HepG2 (cell line): ENCODE results near the gene ACSS3. TPM values are rescaled to one million over a fixed set of nuclear protein-coding genes. Genes with fewer than 3 reads are reported as not detected.

Source experiments
- AGO2 ChIP-seq: fragments of 200-400 bp; formaldehyde crosslinking; optimal IDR thresholded peaks from 2 replicates; pipeline ENCODE3; 2017; ENCODE audit warnings: mild to moderate bottlenecking, low read depth, low read length, moderate library complexity
- EEA1 ChIP-seq: sonication (generic); formaldehyde crosslinking; IDR thresholded peaks from 2 replicates; pipeline ENCODE4 v1.5.1; 2020; ENCODE audit warnings: mild to moderate bottlenecking, missing genetic modification reagents, borderline replicate concordance
- ISL2 ChIP-seq: sonication (generic); formaldehyde crosslinking; IDR thresholded peaks from 2 replicates; pipeline ENCODE4 v1.5.0; 2020; ENCODE audit warnings: missing genetic modification reagents
- MXD4 ChIP-seq: IDR thresholded peaks from 2 replicates; pipeline ENCODE4 v1.6.1; 2016; ENCODE audit warnings: mild to moderate bottlenecking, missing biosample characterization, missing genetic modification reagents
- NCOA2 ChIP-seq: sonication (generic); formaldehyde crosslinking; IDR thresholded peaks from 2 replicates; pipeline ENCODE4 v1.8.0; 2022; ENCODE audit warnings: inconsistent platforms
- NFIB ChIP-seq: sonication (generic); formaldehyde crosslinking; IDR thresholded peaks from 2 replicates; pipeline ENCODE4 v1.9.0; 2021; ENCODE audit warnings: missing genetic modification reagents, mild to moderate bottlenecking, borderline replicate concordance
- RAD21 ChIP-seq: fragments of 450-650 bp; formaldehyde crosslinking; IDR thresholded peaks from 2 replicates; pipeline ENCODE4 v1.5.0; 2020; ENCODE audit warnings: mild to moderate bottlenecking
- RNF2 ChIP-seq: fragments of 450-650 bp; conservative IDR thresholded peaks from 2 replicates; pipeline ENCODE4 v1.6.1; 2016; ENCODE audit warnings: low read depth
- SIX4 ChIP-seq: sonication (generic); formaldehyde crosslinking; IDR thresholded peaks from 2 replicates; pipeline ENCODE4 v1.4.0; 2020; ENCODE audit warnings: missing genetic modification reagents
- TARDBP ChIP-seq: sonication (generic); formaldehyde crosslinking; IDR thresholded peaks from 2 replicates; pipeline ENCODE4 v1.8.0; 2022; ENCODE audit warnings: mild to moderate bottlenecking, missing genetic modification reagents
- TBX3 ChIP-seq: fragments of 450-650 bp; IDR thresholded peaks from 2 replicates; pipeline ENCODE4 v1.6.1; 2017; ENCODE audit warnings: antibody characterized with exemption, mild to moderate bottlenecking, inconsistent platforms, borderline replicate concordance
- ZIK1 ChIP-seq: sonication (generic); formaldehyde crosslinking; IDR thresholded peaks from 2 replicates; pipeline ENCODE4 v1.5.0; 2020; ENCODE audit warnings: mild to moderate bottlenecking, low read depth, missing genetic modification reagents, borderline replicate concordance
- ZNF17 ChIP-seq: sonication (generic); formaldehyde crosslinking; IDR thresholded peaks from 2 replicates; pipeline ENCODE4 v1.5.0; 2020; ENCODE audit warnings: mild to moderate bottlenecking, missing genetic modification reagents
- ZNF253 ChIP-seq: sonication (generic); formaldehyde crosslinking; IDR thresholded peaks from 2 replicates; pipeline ENCODE4 v1.8.0; 2022; ENCODE audit warnings: mild to moderate bottlenecking, missing genetic modification reagents, borderline replicate concordance
- ZNF484 ChIP-seq: sonication (generic); formaldehyde crosslinking; IDR thresholded peaks from 2 replicates; pipeline ENCODE4 v1.5.1; 2020; ENCODE audit warnings: mild to moderate bottlenecking, low read depth, missing genetic modification reagents, borderline replicate concordance
- ZNF776 ChIP-seq: sonication (generic); formaldehyde crosslinking; IDR thresholded peaks from 2 replicates; pipeline ENCODE4 v1.4.0; 2020; ENCODE audit warnings: mild to moderate bottlenecking, missing genetic modification reagents
- ZNF788 ChIP-seq: sonication (generic); formaldehyde crosslinking; IDR thresholded peaks from 2 replicates; pipeline ENCODE4 v1.5.0; 2020; ENCODE audit warnings: mild to moderate bottlenecking, missing genetic modification reagents, borderline replicate concordance
- ZNF790 ChIP-seq: sonication (generic); formaldehyde crosslinking; IDR thresholded peaks from 2 replicates; pipeline ENCODE4 v1.8.0; 2022; ENCODE audit warnings: missing genetic modification reagents, mild to moderate bottlenecking, borderline replicate concordance
- ZNF878 ChIP-seq: sonication (generic); formaldehyde crosslinking; IDR thresholded peaks from 2 replicates; pipeline ENCODE4 v1.8.1; 2023; ENCODE audit warnings: mild to moderate bottlenecking, missing genetic modification reagents, moderate library complexity
- ZSCAN25 ChIP-seq: sonication (generic); formaldehyde crosslinking; IDR thresholded peaks from 2 replicates; pipeline ENCODE4 v1.8.0; 2022; ENCODE audit warnings: mild to moderate bottlenecking, missing genetic modification reagents
- polyA plus RNA-seq, 8 experiments: library from polyadenylated mRNA; depleted of rRNA in 3 of 8; stranded (reverse) in 7 of 8; unstranded in 1 of 8; fragments of >200 nt; fragmentation: Illumina TruSeq in 4 of 8; extraction: Trizol in 4 of 8; gene quantifications; 2 replicates each; pipeline versions ENCODE4 v1.2.1 to v1.2.3, GENCODE V29; 2011 to 2016; ENCODE audit warnings: low read depth in 4 of 8, missing spikeins in 1 of 8, mixed read lengths in 1 of 8; ENCODE audit not compliant: insufficient read depth in 1 of 8
- total RNA-seq, 5 experiments: library from RNA; depleted of rRNA; stranded (reverse); fragments of >200 nt; fragmentation: Illumina TruSeq; extraction: Trizol; gene quantifications; 2 replicates each; pipeline ENCODE4 v1.2.3, GENCODE V29; 2016; ENCODE audit warnings: low read depth in 1 of 5
- TF ChIP-seq, protein P1 (sequence below): IDR thresholded peaks from 2 replicates; pipeline ENCODE4 v1.6.1; 2016; ENCODE audit warnings: missing biosample characterization, missing genetic modification reagents, low read depth
- TF ChIP-seq, protein P2 (sequence below): IDR thresholded peaks from 2 replicates; pipeline ENCODE4 v1.6.1; 2016; ENCODE audit warnings: missing compliant biosample characterization, missing genetic modification reagents, borderline replicate concordance
- TF ChIP-seq, protein P3 (sequence below): IDR thresholded peaks from 2 replicates; pipeline ENCODE4 v1.6.1; 2016; ENCODE audit warnings: low read depth, missing genetic modification reagents, missing compliant biosample characterization

ACSS3 gene
- total and polyA plus RNA-seq, 2 of the 13 experiments (the other 11 are each of a cell fraction or from before 2014, with no cell fraction given): 79.5 to 86.3 TPM

DNA sequence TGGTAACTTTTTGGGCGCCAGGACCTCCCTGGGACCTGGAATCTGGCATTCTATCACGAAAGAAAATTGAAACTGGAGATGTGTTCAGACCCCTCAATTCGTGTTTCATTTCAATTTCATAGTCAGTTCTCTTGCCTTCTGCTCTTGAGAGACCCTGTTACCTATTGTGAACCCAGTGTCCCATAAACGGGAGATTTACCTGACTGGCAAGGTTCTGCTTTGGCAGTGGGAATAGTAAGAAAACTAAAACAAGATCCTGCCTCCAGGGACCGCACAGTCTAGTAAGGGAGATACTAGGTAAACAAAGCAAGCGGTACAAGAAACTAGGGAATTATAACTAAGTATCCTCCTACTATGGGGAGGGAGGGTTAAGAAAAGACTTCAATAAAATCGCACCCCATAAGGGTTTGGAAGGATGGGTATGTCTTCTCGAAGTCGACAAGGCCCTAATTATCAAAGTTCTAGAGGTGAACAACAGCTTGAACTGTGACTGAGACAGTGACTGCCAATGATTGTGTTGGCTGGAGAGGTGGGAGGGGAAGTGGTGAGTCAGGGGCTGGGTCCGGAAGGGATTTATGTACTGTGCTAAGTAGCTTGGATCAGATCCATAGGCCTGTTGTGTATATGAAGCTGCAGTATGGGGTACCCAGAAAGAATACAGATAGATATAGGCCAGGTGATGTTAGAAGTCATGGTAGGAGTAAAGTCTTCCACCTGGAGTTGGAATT lies 754 bp downstream of the ACSS3 start (continued):
- TF ChIP-seq AGO2 (no peak), ZNF790 (no peak), ZNF484 (CRISPR knock-in tag) (no peak), ZSCAN25 (0 out of 2 replicates have a peak, but pooled peaks have one; percentile 28), MXD4 (CRISPR knock-in tag) (no peak), ZNF253 (no peak), ZNF776 (CRISPR knock-in tag) (no peak), SIX4 (CRISPR knock-in tag) (no peak), ISL2 (CRISPR knock-in tag) (peak; percentile 42; the same call in 1 of the 2 replicates), NFIB (CRISPR knock-in tag) (no peak), RNF2 (no peak), NCOA2 (CRISPR knock-in tag) (no peak; the same call in 1 of the 2 replicates), RAD21 (CRISPR knock-in tag) (no peak), ZNF17 (CRISPR knock-in tag) (no peak), ZIK1 (0 out of 2 replicates have a peak, but pooled peaks have one; percentile 10), TBX3 (no peak), TARDBP (CRISPR knock-in tag) (no peak), ZNF788 (CRISPR knock-in tag) (no peak), EEA1 (CRISPR knock-in tag) (no peak), ZNF878 (peak; percentile 39; the same call in 1 of the 2 replicates)
- TF ChIP-seq, protein P1, sequence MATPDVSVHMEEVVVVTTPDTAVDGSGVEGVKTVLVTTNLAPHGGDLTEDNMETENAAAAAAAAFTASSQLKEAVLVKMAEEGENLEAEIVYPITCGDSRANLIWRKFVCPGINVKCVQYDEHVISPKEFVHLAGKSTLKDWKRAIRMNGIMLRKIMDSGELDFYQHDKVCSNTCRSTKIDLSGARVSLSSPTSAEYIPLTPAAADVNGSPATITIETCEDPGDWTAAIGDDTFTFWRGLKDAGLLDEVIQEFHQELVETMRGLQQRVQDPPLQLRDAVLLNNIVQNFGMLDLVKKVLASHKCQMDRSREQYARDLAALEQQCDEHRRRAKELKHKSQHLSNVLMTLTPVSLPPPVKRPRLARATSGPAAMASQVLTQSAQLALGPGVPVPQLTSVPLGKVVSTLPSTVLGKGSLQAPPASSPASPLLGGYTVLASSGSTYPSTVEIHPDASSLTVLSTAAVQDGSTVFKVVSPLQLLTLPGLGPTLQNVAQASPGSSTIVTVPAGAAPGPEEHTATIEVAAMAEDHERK (CRISPR knock-in tag): no peak
- TF ChIP-seq, protein P2, sequence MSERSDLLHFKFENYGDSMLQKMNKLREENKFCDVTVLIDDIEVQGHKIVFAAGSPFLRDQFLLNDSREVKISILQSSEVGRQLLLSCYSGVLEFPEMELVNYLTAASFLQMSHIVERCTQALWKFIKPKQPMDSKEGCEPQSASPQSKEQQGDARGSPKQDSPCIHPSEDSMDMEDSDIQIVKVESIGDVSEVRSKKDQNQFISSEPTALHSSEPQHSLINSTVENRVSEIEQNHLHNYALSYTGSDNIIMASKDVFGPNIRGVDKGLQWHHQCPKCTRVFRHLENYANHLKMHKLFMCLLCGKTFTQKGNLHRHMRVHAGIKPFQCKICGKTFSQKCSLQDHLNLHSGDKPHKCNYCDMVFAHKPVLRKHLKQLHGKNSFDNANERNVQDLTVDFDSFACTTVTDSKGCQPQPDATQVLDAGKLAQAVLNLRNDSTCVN (CRISPR knock-in tag): peak; percentile 82; the same call in 1 of the 2 replicates
- TF ChIP-seq, protein P3, sequence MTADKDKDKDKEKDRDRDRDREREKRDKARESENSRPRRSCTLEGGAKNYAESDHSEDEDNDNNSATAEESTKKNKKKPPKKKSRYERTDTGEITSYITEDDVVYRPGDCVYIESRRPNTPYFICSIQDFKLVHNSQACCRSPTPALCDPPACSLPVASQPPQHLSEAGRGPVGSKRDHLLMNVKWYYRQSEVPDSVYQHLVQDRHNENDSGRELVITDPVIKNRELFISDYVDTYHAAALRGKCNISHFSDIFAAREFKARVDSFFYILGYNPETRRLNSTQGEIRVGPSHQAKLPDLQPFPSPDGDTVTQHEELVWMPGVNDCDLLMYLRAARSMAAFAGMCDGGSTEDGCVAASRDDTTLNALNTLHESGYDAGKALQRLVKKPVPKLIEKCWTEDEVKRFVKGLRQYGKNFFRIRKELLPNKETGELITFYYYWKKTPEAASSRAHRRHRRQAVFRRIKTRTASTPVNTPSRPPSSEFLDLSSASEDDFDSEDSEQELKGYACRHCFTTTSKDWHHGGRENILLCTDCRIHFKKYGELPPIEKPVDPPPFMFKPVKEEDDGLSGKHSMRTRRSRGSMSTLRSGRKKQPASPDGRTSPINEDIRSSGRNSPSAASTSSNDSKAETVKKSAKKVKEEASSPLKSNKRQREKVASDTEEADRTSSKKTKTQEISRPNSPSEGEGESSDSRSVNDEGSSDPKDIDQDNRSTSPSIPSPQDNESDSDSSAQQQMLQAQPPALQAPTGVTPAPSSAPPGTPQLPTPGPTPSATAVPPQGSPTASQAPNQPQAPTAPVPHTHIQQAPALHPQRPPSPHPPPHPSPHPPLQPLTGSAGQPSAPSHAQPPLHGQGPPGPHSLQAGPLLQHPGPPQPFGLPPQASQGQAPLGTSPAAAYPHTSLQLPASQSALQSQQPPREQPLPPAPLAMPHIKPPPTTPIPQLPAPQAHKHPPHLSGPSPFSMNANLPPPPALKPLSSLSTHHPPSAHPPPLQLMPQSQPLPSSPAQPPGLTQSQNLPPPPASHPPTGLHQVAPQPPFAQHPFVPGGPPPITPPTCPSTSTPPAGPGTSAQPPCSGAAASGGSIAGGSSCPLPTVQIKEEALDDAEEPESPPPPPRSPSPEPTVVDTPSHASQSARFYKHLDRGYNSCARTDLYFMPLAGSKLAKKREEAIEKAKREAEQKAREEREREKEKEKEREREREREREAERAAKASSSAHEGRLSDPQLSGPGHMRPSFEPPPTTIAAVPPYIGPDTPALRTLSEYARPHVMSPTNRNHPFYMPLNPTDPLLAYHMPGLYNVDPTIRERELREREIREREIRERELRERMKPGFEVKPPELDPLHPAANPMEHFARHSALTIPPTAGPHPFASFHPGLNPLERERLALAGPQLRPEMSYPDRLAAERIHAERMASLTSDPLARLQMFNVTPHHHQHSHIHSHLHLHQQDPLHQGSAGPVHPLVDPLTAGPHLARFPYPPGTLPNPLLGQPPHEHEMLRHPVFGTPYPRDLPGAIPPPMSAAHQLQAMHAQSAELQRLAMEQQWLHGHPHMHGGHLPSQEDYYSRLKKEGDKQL: peak; percentile 61; the same call in 1 of the 2 replicates
